Suprapubic skin (tissue), 4 donors: ENCODE results near the gene CHPT1.

ENCODE experiments used
- EP300 ChIP-seq: sonication (generic); formaldehyde crosslinking; IDR thresholded peaks from one replicate; pipeline ENCODE4 v1.6.1; 2017; ENCODE audit warnings: antibody characterized with exemption
- POLR2A ChIP-seq, 2 donors: fragments of 450-650 bp; IDR thresholded peaks; one replicate each; pipeline ENCODE4 v1.6.1; 2017; ENCODE audit warnings: antibody characterized with exemption in 2 of 2, mild to moderate bottlenecking in 2 of 2, moderate library complexity in 2 of 2
- POLR2AphosphoS5 ChIP-seq, 3 donors: sonication (generic); formaldehyde crosslinking; IDR thresholded peaks; one replicate each; pipeline ENCODE4 v1.6.1; 2017; ENCODE audit warnings: antibody characterized with exemption in 3 of 3
- TF ChIP-seq, protein P1 (sequence below), 2 donors: fragments of 200-600 bp in 1 of 2; fragments of 450-650 bp in 1 of 2; sonication (generic) in 1 of 2; IDR thresholded peaks; one replicate each; pipeline ENCODE4 v1.5.1; 2016 to 2019; ENCODE audit warnings: antibody characterized with exemption in 2 of 2, mild to moderate bottlenecking in 1 of 2, moderate library complexity in 1 of 2

DNA sequence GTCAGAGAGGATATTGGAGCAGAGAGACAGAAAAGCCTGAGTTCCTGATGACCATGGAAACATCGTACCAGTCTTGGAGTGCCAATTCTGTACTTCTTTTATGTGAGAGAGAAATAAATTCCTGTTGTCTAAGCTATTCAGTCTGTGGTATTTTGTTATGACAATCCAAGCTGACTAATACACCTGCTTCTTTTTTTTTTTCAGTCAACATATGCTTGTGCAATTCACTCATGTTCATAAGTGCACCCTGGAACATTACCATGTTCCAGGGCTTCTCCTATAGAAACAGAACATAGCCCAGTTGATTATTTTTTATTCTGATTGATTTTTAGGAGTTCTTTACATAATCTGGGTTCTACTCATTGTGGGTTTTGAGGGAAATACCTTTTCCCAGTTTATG lies 1.7 kb upstream of the CHPT1 start:
- no peak for TF ChIP-seq EP300
- TF ChIP-seq, protein P1, sequence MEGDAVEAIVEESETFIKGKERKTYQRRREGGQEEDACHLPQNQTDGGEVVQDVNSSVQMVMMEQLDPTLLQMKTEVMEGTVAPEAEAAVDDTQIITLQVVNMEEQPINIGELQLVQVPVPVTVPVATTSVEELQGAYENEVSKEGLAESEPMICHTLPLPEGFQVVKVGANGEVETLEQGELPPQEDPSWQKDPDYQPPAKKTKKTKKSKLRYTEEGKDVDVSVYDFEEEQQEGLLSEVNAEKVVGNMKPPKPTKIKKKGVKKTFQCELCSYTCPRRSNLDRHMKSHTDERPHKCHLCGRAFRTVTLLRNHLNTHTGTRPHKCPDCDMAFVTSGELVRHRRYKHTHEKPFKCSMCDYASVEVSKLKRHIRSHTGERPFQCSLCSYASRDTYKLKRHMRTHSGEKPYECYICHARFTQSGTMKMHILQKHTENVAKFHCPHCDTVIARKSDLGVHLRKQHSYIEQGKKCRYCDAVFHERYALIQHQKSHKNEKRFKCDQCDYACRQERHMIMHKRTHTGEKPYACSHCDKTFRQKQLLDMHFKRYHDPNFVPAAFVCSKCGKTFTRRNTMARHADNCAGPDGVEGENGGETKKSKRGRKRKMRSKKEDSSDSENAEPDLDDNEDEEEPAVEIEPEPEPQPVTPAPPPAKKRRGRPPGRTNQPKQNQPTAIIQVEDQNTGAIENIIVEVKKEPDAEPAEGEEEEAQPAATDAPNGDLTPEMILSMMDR (IDR thresholded peaks at IDR 0.05): no peak
- TF ChIP-seq POLR2AphosphoS5 (IDR thresholded peaks at IDR 0.05): no peak
- TF ChIP-seq POLR2A (IDR thresholded peaks at IDR 0.05): no peak
